Neural cell (in vitro differentiated cells): ENCODE data around the gene GOLGA7B.

Experiments used
- TAF1 ChIP-seq: IDR thresholded peaks from 2 replicates; pipeline ENCODE4 v1.6.1; 2012; ENCODE audit warnings: low read depth
- TF ChIP-seq, protein P1 (sequence below): fragments of 450-650 bp; IDR thresholded peaks from 2 replicates; pipeline ENCODE4 v1.5.1; 2014; ENCODE audit warnings: antibody characterized with exemption, mild to moderate bottlenecking, moderate library complexity; ENCODE audit not compliant: poor library complexity, severe bottlenecking

DNA sequence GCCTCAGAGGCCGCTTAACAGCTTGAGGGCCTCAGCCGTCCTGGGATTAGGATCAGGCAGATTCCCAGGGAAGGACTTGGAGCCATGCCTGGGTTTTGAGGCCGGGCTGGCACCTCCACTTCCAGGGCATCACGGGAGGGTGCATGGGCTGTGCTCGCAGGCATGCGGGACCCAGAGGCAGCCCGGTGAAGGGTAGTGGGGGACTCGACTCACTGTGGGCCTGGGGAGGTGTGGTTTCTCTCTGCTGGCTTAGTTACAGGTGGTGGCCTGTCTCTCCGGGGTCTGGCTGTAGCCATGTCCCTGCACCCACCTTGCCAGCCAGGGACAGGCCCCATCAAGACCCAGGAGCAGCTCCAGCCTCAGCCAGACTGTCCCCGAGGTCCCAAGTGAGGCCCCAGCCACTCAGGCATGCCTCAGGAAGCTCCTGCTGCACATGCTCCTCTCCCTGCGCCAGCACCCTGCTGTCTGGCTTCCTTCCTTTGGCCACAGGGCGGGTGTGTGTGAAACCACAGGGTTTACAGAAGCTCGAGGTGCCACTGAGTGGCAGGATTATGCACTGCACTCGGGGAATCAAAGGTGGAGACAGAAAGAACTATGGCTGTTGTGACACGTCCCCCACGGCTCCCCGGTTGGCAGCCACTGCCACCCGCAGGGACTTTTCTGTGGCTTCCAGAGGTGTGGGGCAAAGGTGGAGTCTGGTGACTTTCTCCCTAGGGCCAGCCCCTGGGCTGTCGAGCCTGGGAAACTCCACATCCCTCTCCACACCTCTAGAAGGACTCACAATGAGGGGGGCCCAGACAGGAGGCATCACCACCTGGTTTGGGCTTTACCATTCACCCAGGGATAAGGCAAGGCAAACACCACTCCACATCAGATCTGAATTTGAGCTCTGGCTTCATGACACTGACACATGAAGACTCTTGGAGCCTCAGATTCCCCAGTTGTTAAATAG is 19.7 kb downstream of the GOLGA7B start:
- TF ChIP-seq TAF1: no peak
- TF ChIP-seq, protein P1, sequence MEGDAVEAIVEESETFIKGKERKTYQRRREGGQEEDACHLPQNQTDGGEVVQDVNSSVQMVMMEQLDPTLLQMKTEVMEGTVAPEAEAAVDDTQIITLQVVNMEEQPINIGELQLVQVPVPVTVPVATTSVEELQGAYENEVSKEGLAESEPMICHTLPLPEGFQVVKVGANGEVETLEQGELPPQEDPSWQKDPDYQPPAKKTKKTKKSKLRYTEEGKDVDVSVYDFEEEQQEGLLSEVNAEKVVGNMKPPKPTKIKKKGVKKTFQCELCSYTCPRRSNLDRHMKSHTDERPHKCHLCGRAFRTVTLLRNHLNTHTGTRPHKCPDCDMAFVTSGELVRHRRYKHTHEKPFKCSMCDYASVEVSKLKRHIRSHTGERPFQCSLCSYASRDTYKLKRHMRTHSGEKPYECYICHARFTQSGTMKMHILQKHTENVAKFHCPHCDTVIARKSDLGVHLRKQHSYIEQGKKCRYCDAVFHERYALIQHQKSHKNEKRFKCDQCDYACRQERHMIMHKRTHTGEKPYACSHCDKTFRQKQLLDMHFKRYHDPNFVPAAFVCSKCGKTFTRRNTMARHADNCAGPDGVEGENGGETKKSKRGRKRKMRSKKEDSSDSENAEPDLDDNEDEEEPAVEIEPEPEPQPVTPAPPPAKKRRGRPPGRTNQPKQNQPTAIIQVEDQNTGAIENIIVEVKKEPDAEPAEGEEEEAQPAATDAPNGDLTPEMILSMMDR: peak; percentile 74
